Measurements from ENCODE around the gene PPP2R2B. TPM values are rescaled to one million over a fixed set of nuclear protein-coding genes. Genes with fewer than 3 reads are reported as not detected.

PPP2R2B gene
- total RNA-seq, 1 experiment from 2014 or later: 20.3 TPM

DNA sequence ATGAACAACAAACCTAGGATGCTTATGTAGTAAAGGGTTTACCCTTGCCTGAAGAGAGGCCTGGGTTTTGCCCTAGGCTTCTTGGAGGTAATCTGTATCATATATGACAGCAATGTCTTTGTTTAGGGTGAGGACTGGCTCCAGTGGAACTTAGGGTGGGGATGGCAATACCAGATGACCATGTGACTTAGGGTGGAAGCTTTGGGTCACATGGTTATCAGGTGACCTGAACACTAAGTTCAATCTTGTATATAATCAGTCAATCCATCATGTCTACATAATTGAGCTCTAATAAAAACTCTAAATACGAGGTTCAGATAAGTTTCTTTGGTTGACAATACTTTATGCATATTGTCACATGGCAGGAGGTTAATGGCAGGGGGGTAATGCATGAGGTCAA, 10.6 kb upstream of the PPP2R2B start:
- ChIA-PET CTCF (no interaction called here), POLR2A (no interaction called here)
- Mint-ChIP-seq H3K4me3 (no peak overlapping the region), H3K36me3 (no peaks in the 10 kb centered on the region), H3K27me3 (ENCODE audit: low read depth) (peaks cover 18% of the 10 kb centered on the region), H3K9me3 (no peaks in the 10 kb centered on the region), H3K27ac (no peak overlapping the region), H3K4me1 (peaks cover 36% of the 10 kb centered on the region)
- ATAC-seq (no peak), DNase-seq (ENCODE audit: low spot score) (no peak)
- TF ChIP-seq, protein P1, sequence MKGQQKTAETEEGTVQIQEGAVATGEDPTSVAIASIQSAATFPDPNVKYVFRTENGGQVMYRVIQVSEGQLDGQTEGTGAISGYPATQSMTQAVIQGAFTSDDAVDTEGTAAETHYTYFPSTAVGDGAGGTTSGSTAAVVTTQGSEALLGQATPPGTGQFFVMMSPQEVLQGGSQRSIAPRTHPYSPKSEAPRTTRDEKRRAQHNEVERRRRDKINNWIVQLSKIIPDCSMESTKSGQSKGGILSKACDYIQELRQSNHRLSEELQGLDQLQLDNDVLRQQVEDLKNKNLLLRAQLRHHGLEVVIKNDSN (CRISPR knock-in tag; IDR thresholded peaks at IDR 0.05): peak; percentile 50; the same call in 1 of the 2 replicates
- TF ChIP-seq, protein P2, sequence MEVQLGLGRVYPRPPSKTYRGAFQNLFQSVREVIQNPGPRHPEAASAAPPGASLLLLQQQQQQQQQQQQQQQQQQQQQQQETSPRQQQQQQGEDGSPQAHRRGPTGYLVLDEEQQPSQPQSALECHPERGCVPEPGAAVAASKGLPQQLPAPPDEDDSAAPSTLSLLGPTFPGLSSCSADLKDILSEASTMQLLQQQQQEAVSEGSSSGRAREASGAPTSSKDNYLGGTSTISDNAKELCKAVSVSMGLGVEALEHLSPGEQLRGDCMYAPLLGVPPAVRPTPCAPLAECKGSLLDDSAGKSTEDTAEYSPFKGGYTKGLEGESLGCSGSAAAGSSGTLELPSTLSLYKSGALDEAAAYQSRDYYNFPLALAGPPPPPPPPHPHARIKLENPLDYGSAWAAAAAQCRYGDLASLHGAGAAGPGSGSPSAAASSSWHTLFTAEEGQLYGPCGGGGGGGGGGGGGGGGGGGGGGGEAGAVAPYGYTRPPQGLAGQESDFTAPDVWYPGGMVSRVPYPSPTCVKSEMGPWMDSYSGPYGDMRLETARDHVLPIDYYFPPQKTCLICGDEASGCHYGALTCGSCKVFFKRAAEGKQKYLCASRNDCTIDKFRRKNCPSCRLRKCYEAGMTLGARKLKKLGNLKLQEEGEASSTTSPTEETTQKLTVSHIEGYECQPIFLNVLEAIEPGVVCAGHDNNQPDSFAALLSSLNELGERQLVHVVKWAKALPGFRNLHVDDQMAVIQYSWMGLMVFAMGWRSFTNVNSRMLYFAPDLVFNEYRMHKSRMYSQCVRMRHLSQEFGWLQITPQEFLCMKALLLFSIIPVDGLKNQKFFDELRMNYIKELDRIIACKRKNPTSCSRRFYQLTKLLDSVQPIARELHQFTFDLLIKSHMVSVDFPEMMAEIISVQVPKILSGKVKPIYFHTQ (CRISPR knock-in tag; IDR thresholded peaks at IDR 0.05): no peak
- TF ChIP-seq NR1H2 (CRISPR knock-in tag; IDR thresholded peaks at IDR 0.05): no peak
- TF ChIP-seq, protein P3, sequence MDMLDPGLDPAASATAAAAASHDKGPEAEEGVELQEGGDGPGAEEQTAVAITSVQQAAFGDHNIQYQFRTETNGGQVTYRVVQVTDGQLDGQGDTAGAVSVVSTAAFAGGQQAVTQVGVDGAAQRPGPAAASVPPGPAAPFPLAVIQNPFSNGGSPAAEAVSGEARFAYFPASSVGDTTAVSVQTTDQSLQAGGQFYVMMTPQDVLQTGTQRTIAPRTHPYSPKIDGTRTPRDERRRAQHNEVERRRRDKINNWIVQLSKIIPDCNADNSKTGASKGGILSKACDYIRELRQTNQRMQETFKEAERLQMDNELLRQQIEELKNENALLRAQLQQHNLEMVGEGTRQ (CRISPR knock-in tag; IDR thresholded peaks at IDR 0.05): peak; percentile 67

DNA sequence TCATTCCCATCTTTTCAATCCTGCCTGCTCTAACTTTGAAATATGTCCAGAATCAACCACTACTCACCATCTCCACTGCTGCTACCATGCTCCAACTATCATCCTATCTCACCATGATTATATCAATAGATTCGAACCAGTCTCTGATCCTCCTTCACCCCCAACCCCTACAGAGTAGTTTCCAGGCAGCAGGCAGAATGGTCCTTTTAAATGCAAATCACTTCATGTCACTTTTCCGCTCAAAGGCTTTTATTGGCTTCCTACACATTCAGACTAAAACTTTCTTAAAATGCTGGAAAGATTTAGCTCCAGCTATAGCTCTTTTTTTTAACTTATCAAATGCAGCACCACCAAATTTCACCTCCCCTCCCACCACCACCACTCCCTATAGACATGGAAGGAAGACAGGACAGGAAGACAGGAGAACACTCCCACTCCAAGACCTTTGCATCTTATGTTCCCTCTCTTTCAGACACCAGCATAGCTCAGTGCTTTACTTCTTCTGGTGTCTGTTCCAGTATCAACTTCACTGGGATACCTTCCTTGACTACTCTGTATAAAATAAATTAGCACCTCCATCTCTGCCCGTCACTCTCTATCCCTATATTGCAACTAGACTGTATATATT, 9.9 kb upstream of the PPP2R2B start:
- POLR2A ChIA-PET: no interaction called here
- no peak overlapping the region for H3K27ac Mint-ChIP-seq
- DNase-seq (ENCODE audit: low spot score) (no peak), ATAC-seq (peak; percentile 85)
- H3K27me3 Mint-ChIP-seq (ENCODE audit: low read depth): peaks cover 18% of the 10 kb centered on the region
- H3K4me1 Mint-ChIP-seq: peaks cover 36% of the 10 kb centered on the region
- H3K9me3 Mint-ChIP-seq: no peaks in the 10 kb centered on the region
- CTCF ChIA-PET: no interaction called here
- H3K36me3 Mint-ChIP-seq: no peaks in the 10 kb centered on the region
- TF ChIP-seq, protein P4, sequence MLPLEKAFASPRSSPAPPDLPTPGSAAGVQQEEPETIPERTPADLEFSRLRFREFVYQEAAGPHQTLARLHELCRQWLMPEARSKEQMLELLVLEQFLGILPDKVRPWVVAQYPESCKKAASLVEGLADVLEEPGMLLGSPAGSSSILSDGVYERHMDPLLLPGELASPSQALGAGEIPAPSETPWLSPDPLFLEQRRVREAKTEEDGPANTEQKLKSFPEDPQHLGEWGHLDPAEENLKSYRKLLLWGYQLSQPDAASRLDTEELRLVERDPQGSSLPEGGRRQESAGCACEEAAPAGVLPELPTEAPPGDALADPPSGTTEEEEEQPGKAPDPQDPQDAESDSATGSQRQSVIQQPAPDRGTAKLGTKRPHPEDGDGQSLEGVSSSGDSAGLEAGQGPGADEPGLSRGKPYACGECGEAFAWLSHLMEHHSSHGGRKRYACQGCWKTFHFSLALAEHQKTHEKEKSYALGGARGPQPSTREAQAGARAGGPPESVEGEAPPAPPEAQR (CRISPR knock-in tag; IDR thresholded peaks at IDR 0.05): no peak
- TF ChIP-seq CREM (CRISPR knock-in tag; IDR thresholded peaks at IDR 0.05): no peak
- no peak for TF ChIP-seq ZNF423 (CRISPR knock-in tag; IDR thresholded peaks at IDR 0.05)
- TF ChIP-seq, protein P5, sequence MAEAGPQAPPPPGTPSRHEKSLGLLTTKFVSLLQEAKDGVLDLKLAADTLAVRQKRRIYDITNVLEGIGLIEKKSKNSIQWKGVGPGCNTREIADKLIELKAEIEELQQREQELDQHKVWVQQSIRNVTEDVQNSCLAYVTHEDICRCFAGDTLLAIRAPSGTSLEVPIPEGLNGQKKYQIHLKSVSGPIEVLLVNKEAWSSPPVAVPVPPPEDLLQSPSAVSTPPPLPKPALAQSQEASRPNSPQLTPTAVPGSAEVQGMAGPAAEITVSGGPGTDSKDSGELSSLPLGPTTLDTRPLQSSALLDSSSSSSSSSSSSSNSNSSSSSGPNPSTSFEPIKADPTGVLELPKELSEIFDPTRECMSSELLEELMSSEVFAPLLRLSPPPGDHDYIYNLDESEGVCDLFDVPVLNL (CRISPR knock-in tag; IDR thresholded peaks at IDR 0.05; ENCODE audit: borderline replicate concordance, low read depth): no peak
- TF ChIP-seq, protein P6, sequence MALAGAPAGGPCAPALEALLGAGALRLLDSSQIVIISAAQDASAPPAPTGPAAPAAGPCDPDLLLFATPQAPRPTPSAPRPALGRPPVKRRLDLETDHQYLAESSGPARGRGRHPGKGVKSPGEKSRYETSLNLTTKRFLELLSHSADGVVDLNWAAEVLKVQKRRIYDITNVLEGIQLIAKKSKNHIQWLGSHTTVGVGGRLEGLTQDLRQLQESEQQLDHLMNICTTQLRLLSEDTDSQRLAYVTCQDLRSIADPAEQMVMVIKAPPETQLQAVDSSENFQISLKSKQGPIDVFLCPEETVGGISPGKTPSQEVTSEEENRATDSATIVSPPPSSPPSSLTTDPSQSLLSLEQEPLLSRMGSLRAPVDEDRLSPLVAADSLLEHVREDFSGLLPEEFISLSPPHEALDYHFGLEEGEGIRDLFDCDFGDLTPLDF (CRISPR knock-in tag; IDR thresholded peaks at IDR 0.05): no peak
- TF ChIP-seq, protein P7, sequence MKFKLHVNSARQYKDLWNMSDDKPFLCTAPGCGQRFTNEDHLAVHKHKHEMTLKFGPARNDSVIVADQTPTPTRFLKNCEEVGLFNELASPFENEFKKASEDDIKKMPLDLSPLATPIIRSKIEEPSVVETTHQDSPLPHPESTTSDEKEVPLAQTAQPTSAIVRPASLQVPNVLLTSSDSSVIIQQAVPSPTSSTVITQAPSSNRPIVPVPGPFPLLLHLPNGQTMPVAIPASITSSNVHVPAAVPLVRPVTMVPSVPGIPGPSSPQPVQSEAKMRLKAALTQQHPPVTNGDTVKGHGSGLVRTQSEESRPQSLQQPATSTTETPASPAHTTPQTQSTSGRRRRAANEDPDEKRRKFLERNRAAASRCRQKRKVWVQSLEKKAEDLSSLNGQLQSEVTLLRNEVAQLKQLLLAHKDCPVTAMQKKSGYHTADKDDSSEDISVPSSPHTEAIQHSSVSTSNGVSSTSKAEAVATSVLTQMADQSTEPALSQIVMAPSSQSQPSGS (CRISPR knock-in tag; IDR thresholded peaks at IDR 0.05; ENCODE audit: borderline replicate concordance, low read depth): no peak
- no peak for TF ChIP-seq NR2C2 (CRISPR knock-in tag; IDR thresholded peaks at IDR 0.05)
- TF ChIP-seq, protein P8, sequence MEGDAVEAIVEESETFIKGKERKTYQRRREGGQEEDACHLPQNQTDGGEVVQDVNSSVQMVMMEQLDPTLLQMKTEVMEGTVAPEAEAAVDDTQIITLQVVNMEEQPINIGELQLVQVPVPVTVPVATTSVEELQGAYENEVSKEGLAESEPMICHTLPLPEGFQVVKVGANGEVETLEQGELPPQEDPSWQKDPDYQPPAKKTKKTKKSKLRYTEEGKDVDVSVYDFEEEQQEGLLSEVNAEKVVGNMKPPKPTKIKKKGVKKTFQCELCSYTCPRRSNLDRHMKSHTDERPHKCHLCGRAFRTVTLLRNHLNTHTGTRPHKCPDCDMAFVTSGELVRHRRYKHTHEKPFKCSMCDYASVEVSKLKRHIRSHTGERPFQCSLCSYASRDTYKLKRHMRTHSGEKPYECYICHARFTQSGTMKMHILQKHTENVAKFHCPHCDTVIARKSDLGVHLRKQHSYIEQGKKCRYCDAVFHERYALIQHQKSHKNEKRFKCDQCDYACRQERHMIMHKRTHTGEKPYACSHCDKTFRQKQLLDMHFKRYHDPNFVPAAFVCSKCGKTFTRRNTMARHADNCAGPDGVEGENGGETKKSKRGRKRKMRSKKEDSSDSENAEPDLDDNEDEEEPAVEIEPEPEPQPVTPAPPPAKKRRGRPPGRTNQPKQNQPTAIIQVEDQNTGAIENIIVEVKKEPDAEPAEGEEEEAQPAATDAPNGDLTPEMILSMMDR (IDR thresholded peaks at IDR 0.05): no peak
- TF ChIP-seq GABPB1 (CRISPR knock-in tag; IDR thresholded peaks at IDR 0.05): no peak
- TF ChIP-seq JAZF1 (CRISPR knock-in tag; IDR thresholded peaks at IDR 0.05): no peak
- TF ChIP-seq, protein P9, sequence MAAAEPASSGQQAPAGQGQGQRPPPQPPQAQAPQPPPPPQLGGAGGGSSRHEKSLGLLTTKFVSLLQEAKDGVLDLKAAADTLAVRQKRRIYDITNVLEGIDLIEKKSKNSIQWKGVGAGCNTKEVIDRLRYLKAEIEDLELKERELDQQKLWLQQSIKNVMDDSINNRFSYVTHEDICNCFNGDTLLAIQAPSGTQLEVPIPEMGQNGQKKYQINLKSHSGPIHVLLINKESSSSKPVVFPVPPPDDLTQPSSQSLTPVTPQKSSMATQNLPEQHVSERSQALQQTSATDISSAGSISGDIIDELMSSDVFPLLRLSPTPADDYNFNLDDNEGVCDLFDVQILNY (CRISPR knock-in tag; IDR thresholded peaks at IDR 0.05): no peak
- no peak overlapping the region for H3K4me3 Mint-ChIP-seq
